CD4-positive, alpha-beta T cell treated with Interferon gamma for 1 hour (primary cell): ENCODE results near the gene PABPC3.

ENCODE experiments used
- DNase-seq: peaks from one replicate; pipeline ENCODE4 v3.0.0-alpha.2; 2020

Gene PABPC3

DNA sequence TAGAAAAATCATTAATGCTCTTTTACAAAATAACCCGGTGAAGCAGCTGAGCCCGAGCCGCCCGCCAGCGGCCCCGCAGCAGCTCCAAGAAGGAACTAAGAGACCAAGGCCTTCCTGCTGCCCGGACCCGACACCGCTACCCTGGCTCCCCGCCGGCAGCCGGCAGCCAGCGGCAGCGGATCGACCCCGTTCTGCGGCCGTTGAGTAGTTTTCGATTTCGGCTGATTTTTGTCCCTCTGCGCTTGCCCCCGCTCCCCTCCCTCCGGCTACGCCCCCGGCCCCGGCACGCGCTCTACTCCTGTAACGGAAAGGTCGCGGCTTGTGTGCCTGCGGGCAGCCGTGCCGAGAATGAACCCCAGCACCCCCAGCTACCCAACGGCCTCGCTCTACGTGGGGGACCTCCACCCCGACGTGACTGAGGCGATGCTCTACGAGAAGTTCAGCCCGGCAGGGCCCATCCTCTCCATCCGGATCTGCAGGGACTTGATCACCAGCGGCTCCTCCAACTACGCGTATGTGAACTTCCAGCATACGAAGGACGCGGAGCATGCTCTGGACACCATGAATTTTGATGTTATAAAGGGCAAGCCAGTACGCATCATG is at the start of gene PABPC3:
PABPC3 (plus strand) TSS at position 286 of the 603 bp plus-strand sequence; CDS start at position 349, 63 bp downstream.
- DNase-seq = no peak

DNA sequence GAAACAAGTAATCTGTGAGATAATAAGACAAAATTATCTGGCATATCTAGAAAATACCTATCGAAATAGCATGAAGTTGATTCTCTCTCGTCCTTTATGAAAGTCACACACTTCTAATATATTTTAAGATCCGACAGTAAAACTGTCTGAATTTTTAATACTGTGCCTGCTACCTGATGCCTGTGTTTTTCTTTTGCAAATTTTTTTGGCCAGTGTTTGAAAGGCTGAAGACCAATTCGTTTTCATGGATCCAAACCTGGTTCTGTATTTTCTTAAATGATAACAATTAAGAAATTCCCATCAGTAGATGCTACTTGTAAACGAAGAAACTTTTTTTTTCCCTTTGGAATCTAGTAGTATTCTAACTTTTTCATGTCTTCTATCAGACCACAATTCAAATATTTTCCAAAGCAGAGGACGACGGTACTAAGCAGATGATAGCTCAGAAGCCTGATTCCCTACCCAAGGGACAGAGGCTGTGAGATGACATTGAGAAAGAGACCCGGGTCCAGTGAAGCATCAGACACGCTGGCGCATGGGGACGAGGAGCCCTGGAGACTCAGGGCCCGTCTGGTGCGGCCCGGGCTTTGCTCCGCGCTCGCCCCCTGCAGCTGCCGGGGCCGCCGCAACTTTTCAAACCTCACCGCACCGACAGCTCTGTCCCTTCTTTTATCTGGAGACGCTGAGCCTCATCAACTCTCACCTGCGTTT is 49.5 kb upstream of the PABPC3 start:
- DNase-seq = no peak

DNA sequence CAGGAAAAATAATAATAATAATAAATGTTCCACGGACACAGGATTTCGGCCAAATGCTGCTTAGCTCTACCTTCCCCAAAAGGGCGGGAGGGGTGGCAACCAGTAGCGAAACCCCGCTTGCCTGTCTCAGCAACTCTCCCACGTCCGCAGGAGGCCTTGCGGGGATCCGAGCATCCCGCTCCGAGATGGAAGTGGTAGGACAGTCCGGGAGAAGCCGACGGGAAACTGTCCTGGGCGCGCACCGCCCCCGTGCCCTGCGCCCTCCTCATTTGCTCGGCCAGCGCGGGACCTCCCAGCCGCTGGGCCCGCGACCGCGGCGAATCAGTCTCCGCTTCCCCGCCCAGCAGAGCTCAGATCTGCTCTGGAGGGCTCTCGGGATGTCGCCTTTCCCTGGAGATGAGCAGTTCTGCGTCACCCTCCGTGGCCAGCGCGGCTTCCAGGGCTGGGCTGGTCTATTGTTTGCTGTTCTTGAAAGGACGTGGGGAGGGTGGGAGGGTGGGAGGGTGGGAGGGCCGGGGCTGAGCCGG is 48.9 kb upstream of the PABPC3 start:
- DNase-seq = no peak

DNA sequence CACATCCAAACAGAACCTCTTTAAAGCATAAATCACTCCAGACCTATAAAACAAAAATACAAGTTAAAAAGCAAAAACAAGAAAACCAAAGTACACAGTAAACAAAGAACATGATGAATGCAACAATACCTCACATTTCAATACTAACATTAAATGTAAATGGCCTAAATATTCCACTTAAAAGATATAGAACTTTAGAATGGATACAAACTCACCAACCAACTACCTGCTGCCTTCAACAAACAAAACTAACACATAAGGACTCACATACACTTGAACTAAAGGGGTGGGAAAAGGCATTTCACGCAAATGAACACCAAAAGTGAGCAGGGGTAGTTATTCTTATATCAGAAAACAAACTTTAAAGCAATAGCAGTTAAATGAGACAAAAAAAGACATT is 44.9 kb upstream of the PABPC3 start:
- DNase-seq = no peak

DNA sequence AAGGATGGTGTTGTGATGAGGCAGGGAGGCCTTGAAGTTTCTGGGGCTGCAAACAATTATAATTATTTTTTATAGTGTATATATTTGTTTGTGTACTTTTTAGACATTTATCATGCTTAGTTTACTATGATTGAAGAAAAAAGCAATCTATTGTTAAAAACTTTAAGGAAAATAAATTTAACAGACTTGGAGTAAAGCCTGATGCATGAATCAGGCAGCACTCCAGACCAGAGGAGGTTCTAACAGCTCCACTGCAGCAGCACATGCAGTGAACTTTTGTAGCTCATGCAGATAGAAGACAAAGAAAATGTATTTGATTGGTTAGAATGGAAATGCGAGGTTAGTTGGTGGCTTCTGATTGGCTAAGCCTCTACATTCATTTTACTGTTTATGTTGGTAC is 36.8 kb upstream of the PABPC3 start:
- no peak for DNase-seq

DNA sequence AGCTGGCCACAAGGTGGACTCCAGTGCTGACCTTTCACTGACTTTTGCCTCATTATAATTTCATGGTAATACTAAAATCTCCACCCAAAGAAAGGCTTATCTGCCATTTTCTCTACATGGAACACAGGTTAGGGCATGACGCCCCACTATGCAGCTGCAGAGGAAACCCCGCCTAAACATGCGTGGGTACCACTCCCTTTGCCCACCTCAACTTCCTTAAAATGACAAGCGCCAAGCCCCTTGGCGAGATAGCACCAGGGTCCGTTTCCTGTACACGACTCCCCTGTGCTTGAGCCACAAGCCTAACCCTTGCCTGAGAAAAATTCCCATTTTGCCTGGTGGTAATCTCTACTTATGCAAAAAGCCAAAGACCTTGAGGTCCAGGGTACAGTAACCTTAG is 36.0 kb upstream of the PABPC3 start:
- peak; percentile 27 for DNase-seq

DNA sequence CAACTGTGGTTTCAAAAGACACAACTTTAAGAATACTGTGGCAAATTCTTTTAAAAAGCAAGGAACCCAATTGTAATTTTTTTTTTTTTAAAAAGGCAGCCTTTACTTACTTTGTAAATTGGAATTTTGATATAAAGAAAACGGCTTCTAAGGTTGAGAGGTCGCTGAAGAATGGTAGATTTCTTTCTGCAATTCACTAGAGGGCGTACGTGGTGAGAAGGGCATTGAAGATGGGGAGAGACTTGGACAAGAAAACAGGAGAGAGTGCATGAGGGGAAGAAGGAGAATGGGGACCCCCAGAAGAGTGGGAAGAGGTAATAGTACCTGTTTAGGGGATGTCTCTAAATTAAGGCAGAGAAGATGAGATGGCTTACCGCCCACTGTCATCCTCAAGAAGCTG is 33.5 kb upstream of the PABPC3 start:
- no peak for DNase-seq

DNA sequence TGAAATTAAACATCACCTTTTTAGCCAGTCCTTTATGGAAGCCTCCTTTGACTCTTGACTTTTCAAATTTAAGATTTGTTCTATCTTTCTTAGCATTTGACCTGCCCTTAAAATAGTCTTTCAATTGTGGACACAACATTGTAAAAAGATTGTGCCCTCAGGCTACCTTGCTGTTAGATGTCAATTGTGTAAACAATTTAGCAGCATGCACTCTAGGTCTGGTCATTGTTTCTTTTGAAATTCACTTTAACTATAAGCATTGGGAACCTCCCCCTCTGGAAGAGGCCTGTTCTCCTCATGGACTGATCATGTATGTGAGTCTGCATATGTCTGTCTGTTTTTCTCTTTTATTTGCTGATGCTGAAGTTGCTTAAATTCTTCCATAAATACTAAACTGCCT is 31.5 kb upstream of the PABPC3 start:
- DNase-seq = no peak

DNA sequence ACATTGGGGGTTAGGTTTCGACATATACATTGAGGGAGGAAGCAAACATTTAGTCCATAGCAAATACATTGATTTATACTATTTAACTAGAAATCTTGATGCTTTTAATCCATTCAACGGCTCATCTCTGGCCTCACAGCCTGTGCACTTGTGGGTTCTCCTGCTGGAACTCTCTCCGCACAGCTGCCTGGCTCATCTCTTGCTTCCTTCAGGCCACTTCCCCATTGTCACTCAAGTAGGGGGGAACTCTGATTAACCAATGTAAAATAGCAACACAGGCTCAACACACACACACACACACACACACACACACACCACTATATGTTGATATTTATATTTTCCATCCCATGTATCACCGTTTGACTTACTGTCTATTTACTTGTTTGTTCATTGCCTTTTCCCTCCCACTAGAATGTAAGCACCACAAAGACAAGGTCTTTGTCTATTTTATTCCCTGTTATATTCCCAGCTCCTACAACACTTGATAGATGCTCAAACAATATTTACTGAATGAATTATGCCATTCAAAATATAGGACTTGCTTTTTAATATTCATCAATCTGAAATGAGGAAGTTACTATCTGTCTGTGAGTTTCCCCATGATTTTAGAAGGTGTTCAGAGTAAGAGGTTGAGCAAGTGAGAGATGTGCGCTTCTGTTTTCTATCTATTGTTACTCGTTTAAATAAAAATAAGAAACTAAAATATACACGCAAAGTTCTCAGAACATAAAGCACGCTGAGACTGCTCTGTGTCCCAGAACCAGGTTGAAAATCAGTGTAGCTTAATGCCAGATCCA is 29.8 kb upstream of the PABPC3 start:
- no peak for DNase-seq

DNA sequence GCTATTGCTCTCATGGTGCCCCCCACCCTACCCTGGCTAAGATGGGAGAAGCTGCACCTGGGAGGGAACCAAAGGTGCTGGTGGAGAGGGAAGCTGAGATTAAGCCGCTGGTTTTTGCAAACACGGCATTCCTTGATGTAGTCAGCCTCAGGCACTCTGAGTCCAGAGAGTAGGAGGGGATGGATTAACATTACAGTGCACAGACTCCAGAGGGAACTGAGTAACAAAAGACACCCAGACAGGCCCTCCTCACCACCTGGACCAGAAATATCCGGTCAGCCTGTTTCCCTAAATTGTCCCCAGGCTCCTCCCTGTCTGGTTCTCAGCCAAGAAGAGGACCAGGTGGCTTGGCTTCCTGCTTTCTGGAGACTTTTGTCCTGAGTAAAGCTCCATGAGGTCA is 28.9 kb upstream of the PABPC3 start:
- no peak for DNase-seq

DNA sequence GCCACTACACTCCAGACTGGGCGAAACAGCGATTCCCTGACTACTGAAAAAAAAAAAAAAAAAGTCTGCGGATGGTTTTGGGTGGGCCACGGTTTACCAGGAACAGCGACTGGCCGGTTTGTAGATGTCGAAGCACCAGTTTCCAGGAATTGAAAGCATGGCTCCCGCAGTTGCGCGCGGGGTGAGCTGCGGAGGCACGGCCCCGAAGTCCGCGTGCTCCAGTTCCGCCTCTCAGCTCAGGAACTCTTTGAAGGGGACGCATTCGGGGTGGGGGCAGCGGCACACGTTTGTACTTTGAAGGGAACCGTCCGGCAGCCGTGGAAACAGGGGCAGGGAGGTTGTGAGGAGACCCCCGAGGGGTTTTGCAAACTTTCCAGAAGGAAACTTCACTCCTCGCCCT is 27.1 kb upstream of the PABPC3 start:
- no peak for DNase-seq

DNA sequence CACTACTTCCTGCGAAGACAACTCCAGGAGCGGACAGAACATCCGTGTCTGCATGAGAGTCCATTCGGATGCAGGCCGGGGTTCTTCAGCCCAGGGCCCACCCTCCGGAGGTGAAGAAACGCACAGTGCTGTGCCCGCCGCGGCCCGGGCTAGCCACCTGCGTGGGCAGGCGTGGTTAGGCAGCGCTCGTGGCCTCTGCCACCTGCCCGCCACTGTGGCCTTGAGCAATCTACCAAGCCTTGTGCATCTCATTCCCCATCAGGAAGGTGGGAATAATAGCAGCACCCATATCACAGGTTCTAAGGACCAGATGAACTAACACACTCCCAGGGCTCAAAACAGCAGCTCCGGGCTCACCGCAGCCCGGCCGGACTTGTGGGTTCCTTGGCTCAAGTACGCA is 26.7 kb upstream of the PABPC3 start:
- no peak for DNase-seq

DNA sequence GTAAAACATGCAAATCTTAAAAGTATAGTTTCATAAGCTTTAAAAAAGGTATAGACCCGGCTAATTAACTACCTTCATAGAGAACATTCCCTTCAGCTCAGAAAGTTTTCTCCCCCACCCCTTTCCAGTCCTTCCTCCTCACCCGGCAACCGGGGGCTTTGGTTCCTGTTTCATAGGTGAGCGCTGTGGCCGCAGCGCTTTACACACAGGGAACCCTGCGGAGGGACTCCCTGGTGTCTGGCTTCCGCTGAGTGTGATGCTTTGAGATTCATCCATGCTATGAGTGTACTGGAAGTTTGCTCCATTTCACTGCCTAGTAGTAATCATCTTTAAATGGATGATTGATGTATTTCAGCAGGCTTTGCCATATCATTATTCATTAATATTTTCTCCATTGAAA is 26.0 kb upstream of the PABPC3 start:
- DNase-seq = no peak

DNA sequence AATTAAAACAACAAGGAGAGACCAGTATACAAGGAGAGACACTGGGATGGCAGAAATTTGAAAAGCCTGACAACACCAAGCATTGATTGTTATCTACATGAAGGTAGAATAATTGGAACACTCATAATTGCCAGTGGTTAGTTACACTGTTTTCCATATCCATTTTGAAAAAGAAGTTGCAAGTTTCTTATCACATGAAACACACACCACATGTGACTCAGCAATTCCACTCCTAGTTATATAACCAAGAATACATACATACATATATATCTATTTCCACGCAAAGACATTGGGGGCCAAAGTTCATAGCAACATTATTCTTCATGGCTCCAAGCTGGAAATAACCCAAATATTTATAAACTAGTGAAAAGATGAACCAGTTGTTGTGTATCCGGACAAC is 15.2 kb upstream of the PABPC3 start:
- no peak for DNase-seq

DNA sequence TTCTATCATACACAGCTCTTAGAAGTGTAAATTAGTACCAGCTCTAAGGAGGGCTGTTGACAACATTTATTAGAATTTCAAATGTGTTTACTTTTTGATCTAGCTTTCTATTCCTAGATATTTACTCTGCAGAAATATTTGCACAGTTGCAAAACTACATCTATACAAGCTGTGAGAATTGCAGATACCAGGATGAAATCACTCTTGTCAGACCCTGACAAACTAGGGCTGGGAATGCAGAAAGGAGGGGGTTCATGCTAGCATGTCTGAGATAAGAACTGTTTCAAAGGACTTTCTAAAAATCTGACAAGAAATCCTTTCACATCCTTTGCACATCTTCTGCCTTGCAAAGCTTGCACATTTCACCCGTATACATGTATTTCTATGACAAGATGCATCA is 11.8 kb upstream of the PABPC3 start:
- no peak for DNase-seq

DNA sequence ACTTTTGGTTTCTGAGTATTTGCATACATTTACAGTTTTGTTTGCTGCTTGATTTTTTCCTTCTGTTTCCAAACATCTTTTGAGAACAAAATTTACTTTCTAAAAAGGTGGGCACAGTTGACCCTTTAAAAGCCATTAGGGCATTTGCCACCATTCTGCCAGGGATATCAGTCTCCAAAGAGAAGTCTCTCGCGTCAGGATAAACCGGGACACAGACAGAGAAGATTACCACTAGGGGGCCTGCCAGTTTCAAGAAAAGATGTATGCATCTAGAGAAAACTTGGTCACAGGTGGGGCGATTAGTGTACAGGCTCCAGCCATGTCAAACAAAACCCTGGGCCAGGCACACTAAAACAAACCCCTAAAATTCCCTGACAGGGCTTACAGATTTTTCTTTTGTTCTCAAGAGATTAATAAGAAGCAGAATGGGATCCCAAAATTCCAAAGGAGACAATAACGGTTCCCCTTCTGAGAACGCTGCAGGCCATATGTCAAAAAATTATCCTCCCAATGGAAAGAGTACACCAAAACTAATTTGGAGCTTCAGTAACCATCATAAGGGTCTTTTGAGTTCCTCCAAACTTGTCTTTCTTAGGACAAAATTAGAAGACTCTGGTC is 10.7 kb upstream of the PABPC3 start:
- DNase-seq = no peak

DNA sequence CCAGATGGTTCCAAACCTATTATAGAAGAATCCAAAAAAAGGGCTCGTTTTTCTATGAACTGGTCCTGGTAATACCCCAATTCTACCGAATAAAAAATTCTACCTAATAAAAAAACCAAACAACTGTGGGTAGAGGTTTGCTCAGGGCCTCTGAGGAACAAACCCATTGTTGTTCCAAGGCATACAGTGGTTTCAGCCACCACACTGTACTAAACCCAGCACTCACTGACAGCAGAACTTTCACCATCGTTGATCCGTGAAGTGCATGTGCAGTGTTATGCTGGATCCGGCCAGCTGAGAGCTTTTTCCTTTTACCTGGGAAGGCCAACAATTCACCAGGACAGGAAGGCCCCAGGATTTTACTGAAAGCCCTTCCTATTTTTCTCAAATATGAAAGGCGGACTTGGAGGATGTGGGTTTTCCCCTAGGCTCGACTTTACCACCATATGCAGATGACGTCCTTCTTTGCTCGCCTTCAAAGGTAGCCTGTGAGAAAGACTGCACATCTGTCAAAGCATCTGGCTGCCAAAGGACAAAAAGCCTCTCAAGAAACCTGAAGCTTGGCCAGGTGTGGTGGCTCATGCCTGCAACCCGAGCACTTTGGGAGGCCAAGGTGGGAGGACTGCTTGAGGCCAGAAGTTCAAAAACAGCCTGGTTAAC is 7.2 kb upstream of the PABPC3 start:
- DNase-seq = no peak

DNA sequence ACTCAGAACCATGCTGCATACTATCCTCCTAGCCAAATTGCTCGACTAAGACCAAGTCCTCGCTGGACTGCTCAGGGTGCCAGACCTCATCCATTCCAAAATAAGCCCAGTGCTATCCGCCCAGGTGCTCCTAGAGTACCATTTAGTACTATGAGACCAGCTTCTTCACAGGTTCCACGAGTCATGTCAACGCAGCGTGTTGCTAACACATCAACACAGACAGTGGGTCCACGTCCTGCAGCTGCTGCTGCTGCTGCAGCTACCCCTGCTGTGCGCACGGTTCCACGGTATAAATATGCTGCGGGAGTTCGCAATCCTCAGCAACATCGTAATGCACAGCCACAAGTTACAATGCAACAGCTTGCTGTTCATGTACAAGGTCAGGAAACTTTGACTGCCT is 1.5 kb downstream of the PABPC3 start:
- no peak for DNase-seq

DNA sequence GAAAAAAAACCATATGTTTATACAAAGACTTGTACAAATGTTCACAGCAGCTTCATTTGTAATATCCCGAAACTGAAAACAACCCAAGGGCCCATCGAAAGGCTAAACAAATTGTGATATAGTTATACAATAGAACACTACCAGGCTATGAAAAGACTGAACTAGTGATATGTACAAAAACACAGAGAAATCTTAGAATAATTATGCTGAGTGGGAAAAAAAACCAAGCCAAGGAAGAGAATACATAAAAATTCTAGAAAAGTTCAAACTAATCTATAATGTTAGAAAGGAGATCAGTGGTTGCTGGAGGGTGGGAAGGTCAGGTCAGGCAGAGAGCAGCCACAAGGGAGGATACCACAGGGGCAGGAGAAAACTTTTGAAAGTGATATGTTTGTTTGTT is 7.8 kb downstream of the PABPC3 start:
- no peak for DNase-seq

DNA sequence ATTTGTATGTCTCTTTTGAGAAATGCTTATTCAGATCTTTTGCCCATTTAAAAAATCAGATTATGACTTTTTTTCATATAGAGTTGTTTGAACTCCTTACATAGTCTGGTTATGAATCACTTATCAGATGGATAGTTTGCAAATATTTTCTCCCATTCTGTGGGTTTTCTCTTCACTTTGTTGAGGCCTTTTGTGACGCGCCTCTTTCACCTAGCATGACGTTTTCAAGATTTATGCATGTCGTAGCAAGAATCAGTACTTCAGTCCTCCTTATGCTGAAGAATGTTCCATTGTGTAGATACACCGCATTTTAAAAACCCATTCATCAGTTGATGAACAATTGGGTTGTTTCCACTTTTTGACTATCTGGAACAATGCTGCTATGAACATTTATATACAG is 13.4 kb downstream of the PABPC3 start:
- no peak for DNase-seq

DNA sequence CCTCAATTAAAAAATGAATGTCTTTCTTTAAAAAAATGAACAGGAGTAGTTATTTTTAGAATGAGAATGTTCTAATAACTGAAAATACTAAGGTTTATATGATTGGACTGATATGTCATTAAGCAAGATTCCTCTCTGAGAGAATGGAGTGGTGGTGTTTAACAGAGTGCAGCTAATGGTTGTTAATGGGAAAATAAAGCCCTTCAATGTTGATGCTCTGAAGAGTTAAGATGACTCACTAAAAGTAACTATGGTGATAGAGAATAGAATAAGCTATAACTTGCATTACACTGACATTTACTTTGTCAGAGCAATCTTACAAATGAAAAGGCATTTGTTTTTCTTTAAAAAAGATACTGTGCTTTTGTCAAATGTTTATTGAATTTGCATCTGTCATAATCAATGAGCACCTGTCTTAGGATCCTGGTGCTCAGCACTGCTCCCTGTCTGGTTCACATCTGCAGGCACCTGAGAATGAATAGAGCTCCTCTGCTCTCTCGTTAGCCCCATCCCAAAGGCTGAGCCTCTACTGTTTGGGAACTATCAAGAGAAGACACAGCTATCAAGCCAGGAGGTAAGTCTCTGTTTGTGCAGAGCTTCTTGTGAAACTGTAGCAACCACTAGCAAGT is 15.1 kb downstream of the PABPC3 start:
- no peak for DNase-seq

DNA sequence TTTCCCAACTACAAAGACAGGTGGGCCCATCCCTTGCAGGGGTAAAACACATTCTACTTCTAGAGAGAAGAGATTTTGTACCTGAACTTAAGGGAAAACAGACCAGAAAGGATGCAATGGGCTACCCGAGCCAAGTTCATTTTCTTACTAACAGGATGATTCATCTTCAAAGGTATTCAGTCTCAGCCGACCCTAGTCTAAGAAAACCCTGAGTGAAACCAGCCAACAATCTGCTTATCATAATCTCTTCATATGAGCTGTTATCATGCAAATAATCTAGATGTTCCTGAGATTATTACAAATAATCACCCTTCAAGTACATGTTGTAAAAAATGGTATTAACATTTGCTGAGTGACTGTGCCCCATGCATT is 15.6 kb downstream of the PABPC3 start:
- DNase-seq = no peak
